ENCODE measurements around the gene ZNF432. TPM values are rescaled to one million over a fixed set of nuclear protein-coding genes. Genes with fewer than 3 reads are reported as not detected.
"Not testable (repeated sequence)": the region's sequence is repeated elsewhere in the genome, so short reads cannot be mapped to it uniquely, and the experiment has no call there.

The ZNF432 gene
- polyA plus RNA-seq (2011; rRNA removed), result 1.9 and 4.4 TPM in 2 replicates
- polyA minus RNA-seq (2011; rRNA and poly(A)+ RNA removed), result 2.9 and 3.7 TPM in 2 replicates

DNA sequence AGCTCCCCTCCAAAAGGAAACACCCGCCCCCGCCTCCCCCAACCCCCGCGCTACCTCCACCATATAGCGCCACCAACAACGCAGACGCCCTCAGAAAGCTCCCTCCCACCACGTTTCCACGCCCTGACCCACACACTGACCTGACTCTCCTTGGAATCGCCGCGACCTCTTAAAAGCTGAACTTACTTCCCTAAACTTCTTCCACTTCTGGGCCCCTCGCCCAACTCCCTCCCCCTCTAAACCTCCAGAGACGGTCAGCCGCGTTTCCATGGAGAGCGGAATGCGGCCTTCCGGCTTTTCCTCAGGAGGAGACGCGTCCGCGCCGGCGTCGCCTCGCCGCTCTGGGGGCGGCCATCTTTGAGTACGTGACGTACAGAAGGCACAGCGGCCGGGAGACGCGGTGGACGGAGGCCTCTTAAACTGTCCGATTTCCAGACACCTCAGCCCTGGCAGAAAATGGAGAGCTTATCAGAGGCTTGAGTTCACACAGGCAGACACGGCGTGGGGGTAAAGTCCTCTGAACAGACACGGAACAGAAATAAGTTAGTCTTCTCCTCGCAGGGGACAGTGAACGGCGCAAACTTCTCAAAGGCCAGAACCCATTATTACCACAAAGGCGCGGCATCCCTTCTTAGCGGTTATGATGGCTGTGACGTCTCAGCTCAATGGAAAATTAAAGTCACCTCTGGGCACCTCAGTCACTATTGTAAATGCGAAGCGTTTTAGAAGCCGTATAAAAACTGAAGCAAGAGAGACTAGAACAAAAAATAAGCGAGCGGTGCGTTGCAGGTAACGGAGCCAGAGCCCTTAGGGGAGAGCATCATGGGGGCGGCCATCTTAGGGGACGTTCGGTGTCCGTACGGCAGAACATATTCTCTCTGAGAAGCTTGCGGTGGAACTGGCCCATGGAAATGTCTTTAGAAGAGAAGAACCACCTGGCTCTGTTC, at the start of gene ZNF432:
TSS of gene ZNF432 (minus strand) at position 284 of the 947 bp plus-strand sequence. CDS start 1,970 bp downstream, outside the sequence.
- TF ChIP-seq, protein P1, sequence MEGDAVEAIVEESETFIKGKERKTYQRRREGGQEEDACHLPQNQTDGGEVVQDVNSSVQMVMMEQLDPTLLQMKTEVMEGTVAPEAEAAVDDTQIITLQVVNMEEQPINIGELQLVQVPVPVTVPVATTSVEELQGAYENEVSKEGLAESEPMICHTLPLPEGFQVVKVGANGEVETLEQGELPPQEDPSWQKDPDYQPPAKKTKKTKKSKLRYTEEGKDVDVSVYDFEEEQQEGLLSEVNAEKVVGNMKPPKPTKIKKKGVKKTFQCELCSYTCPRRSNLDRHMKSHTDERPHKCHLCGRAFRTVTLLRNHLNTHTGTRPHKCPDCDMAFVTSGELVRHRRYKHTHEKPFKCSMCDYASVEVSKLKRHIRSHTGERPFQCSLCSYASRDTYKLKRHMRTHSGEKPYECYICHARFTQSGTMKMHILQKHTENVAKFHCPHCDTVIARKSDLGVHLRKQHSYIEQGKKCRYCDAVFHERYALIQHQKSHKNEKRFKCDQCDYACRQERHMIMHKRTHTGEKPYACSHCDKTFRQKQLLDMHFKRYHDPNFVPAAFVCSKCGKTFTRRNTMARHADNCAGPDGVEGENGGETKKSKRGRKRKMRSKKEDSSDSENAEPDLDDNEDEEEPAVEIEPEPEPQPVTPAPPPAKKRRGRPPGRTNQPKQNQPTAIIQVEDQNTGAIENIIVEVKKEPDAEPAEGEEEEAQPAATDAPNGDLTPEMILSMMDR (IDR thresholded peaks at IDR 0.05; ENCODE audit: insufficient read depth, low read depth, low read length), result 0 out of 2 replicates have a peak, but pooled peaks have one; percentile 2
- Histone ChIP-seq H3K4me3 (ENCODE audit: low read depth, low read length) (peak within 1 kb of the TSS; percentile 55), H3K27me3 (ENCODE audit: control insufficient read depth, insufficient read depth, low read length) (no peaks in the 10 kb centered on the region), H3K36me3 (ENCODE audit: control insufficient read depth, insufficient read depth, low read length) (no peaks in the 10 kb centered on the region; the same call in none of the 2 replicates)
- peak; percentile 52 for DNase-seq (ENCODE audit: low read depth)
- POLR2A ChIA-PET, result interaction anchor here (0.6 kb wide), 1 partner anchor 41 kb away, joined by 3 read pairs; no protein-coding TSS in a partner anchor
- CTCF ChIA-PET, result no interaction called here

DNA sequence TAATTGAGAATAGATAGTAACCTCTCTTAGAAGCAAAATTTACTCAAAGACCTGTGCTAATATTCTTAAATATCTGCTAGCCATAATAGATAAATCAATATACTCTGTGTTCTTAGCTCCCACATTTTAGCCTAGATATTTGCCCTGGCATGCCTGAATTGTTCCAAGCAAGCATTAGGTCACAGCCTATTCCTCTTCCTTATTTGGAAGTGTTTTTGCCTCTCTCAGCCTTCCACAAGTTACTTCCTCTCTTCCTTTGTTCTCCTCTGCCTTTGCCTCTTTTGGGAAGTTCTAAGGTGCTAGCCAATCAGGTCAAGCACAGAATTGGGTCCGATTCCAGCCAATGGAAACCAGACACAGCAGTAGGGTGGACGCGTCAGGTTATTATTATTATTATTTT, 47.8 kb upstream of the ZNF432 start:
- CTCF ChIA-PET; POLR2A ChIA-PET; H3K27me3 ChIP-seq (ENCODE audit: control insufficient read depth, insufficient read depth, low read length); DNase-seq (ENCODE audit: low read depth); H3K36me3 ChIP-seq (ENCODE audit: control insufficient read depth, insufficient read depth, low read length); H3K4me3 ChIP-seq (ENCODE audit: low read depth, low read length): not testable (repeated sequence)

DNA sequence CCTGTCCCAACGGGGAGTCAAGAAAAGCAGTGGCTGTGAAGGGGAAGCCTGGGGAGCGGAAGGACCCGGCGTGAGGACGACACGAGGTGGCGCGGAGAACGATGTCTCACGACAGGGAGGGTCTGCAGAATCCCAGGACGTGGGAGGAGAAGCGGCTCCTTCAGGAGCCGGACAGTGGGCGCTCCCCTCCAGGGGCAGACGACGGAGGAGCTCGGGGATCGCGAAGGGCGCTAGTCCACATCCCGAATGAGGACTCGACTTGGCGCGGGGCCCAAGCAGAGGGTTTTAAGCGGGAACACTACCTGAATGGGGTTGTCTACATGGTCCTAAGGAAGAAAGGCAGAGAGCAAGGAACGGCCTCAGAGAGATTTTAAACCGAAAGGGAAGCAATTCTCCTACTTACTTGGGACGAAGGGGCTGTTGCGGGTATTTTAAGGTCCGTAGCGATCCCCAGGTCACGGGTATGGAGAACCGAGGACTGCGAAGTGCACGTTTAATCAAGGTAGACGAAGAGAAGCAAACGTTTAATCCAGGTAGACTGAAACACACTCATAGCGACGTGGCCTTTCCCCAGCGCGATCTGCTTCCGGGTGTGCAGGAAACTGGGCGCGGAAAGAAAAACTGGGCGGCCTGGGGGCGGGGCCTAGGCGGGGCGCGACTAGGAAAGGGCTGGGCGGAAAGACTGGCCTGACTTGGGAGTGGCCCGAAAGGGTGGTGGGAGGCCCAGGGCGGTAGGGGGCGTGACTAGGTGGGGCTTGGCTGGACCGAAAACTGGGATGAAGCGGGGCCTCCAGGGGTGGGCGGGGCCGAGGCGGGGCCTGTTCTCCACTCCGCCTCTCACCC, 46.8 kb upstream of the ZNF432 start, which contains the start of gene ZNF841:
TSS of gene ZNF841 (minus strand) at position 594 of the 843 bp plus-strand sequence. CDS start 10,964 bp downstream, outside the sequence.
- TF ChIP-seq, protein P1 (IDR thresholded peaks at IDR 0.05; ENCODE audit: insufficient read depth, low read depth, low read length), result 0 out of 2 replicates have a peak, but pooled peaks have one; percentile 12
- ChIA-PET POLR2A (no interaction called here), CTCF (no interaction called here)
- DNase-seq (ENCODE audit: low read depth), result peak; percentile 77
- peaks cover 3% of the 10 kb centered on the region for H3K36me3 ChIP-seq (ENCODE audit: control insufficient read depth, insufficient read depth, low read length)
- no peaks in the 10 kb centered on the region for H3K27me3 ChIP-seq (ENCODE audit: control insufficient read depth, insufficient read depth, low read length)
- H3K4me3 ChIP-seq (ENCODE audit: low read depth, low read length), result peak within 1 kb of the TSS; percentile 79

DNA sequence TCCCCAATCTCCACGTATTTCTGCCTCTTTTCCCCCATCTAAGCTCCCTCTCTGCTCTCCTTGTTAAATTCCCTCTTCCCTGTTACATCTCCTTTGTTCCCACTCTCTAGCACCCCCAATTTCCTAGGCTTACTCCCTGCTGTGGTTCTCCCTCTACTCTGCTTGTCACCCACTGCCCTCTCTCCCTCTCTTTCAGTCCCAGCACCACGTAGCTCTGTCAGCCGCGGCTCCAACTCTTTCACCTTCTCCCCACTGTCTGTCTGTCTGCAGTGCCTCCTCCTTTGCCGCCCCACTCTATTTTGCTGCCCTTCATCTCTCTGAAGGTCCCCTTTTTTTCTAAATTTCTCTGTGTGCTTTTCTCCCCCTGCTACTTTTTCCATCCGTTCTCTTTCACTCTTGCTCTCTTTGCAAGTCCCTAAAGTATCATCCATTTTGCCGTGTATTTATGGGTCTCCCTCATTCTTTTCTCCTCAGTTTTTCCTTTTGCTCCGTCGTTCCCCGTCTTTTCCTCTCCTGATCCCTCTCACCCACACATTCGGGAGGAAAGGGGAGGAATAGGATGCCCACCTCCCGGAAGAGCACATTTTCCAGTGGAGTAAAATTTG, 46.0 kb upstream of the ZNF432 start:
- CTCF ChIA-PET, result interaction anchor here (0.6 kb wide), 1 partner anchor 176 kb away, joined by 3 read pairs; no protein-coding TSS in a partner anchor

DNA sequence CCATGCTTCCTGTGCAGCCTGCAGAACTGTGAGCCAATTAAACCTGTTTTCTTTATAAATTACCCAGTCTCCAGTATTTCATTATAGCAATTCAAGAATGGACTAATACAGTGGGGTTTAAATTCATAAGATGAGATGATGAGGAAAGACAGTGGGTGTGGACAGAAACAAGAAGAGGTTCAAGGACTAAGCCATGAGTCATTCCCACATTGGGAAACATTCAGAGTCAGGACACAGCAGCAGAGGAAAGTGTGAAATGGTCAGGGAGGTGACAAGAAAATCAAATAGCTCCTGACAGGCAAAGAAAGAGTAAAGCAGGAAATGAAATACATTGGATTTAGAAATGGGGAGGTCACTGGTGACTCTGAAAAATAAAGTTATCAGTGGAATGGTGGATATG, 37.8 kb upstream of the ZNF432 start:
- Histone ChIP-seq H3K4me3 (ENCODE audit: low read depth, low read length) (no peak overlapping the region), H3K27me3 (ENCODE audit: control insufficient read depth, insufficient read depth, low read length) (no peaks in the 10 kb centered on the region), H3K36me3 (ENCODE audit: control insufficient read depth, insufficient read depth, low read length) (peaks cover 17% of the 10 kb centered on the region)
- POLR2A ChIA-PET, result no interaction called here
- TF ChIP-seq, protein P1 (IDR thresholded peaks at IDR 0.05; ENCODE audit: insufficient read depth, low read depth, low read length), result no peak
- DNase-seq (ENCODE audit: low read depth), result no peak
- CTCF ChIA-PET, result no interaction called here

More for the DNA sequence above, 46.0 kb upstream of the ZNF432 start:
- POLR2A ChIA-PET, result no interaction called here
- Histone ChIP-seq H3K27me3 (ENCODE audit: control insufficient read depth, insufficient read depth, low read length) (no peaks in the 10 kb centered on the region), H3K4me3 (ENCODE audit: low read depth, low read length) (peak overlapping the region; percentile 79), H3K36me3 (ENCODE audit: control insufficient read depth, insufficient read depth, low read length) (peaks cover 3% of the 10 kb centered on the region)
- DNase-seq (ENCODE audit: low read depth), result no peak
- TF ChIP-seq, protein P1 (IDR thresholded peaks at IDR 0.05; ENCODE audit: insufficient read depth, low read depth, low read length), result no peak

Measured in BJ (cell line).